ENCODE measurements around the gene BRME1.

GRCh38 chr19:13913352-13913751 lies 7.4 kb upstream of the BRME1 start:
- TF ChIP-seq POLR2A (IDR thresholded peaks at IDR 0.05) (no peak), CTCF (IDR thresholded peaks at IDR 0.05) (no peak)

Measured in testis (tissue), 2 donors.